Activated CD4-positive, alpha-beta memory T cell treated with anti-CD3 and anti-CD28 coated beads, Interleukin-2, amount 10 ng/mL, durations not matched to agents 7 days and 5 days (primary cell): ENCODE results near the gene TRMT5. TPM values are rescaled to one million over a fixed set of nuclear protein-coding genes. Genes with fewer than 3 reads are reported as not detected.
A peak's percentile ranks its signal among the peaks of the same experiment; 100 is the strongest.

Source experiments
- CTCF ChIA-PET: fragments of 350-600 bp; sonication (Branson Sonifier 250); formaldehyde crosslinking; loops from one replicate; lab custom pipeline; 2021; ENCODE audit warnings: antibody characterized with exemption, inconsistent platforms; lab: Charles Lee
- POLR2A ChIA-PET: fragments of 350-600 bp; sonication (Branson Sonifier 250); formaldehyde crosslinking; loops from one replicate; lab custom pipeline; 2021; ENCODE audit warnings: antibody characterized with exemption; lab: Charles Lee
- DNase-seq: peaks from one replicate; pipeline ENCODE4 v3.0.0-alpha.2; 2020
- H3K27ac Mint-ChIP-seq: one replicate; pipeline ENCODE4 v1.8.0; 2021; ENCODE audit warnings: mild to moderate bottlenecking, mixed read lengths
- H3K27me3 Mint-ChIP-seq: one replicate; pipeline ENCODE4 v1.8.0; 2021; ENCODE audit warnings: mixed read lengths
- H3K36me3 Mint-ChIP-seq: one replicate; pipeline ENCODE4 v1.8.0; 2021; ENCODE audit warnings: low read depth, mixed read lengths
- H3K4me1 Mint-ChIP-seq: one replicate; pipeline ENCODE4 v1.8.0; 2021; ENCODE audit warnings: mixed read lengths
- H3K4me3 Mint-ChIP-seq: one replicate; pipeline ENCODE4 v1.8.0; 2021; ENCODE audit warnings: mild to moderate bottlenecking, mixed read lengths
- H3K9me3 Mint-ChIP-seq: one replicate; pipeline ENCODE4 v1.8.0; 2021; ENCODE audit warnings: mixed read lengths
- total RNA-seq, 2 experiments: library from RNA; stranded (reverse); gene quantifications; one replicate each; pipeline ENCODE4 v1.2.3, GENCODE V29; 2021

Gene TRMT5
- total RNA-seq, 2 experiments from 2014 or later, result 6.6 to 7.1 TPM

- H3K4me3 Mint-ChIP-seq, result no peak overlapping the region
- DNase-seq, result no peak
- ChIA-PET CTCF (no interaction called here), POLR2A (no interaction called here)
- peaks cover 21% of the 10 kb centered on the region for H3K4me1 Mint-ChIP-seq
- H3K27me3 Mint-ChIP-seq, result no peaks in the 10 kb centered on the region
- no peaks in the 10 kb centered on the region for H3K9me3 Mint-ChIP-seq
- peaks cover 30% of the 10 kb centered on the region for H3K36me3 Mint-ChIP-seq
- H3K27ac Mint-ChIP-seq, result no peak overlapping the region
These were observed 5.3 kb downstream of the TRMT5 start for GRCh38 chr14:60975551-60975950.

GRCh38 chr14:60974090-60974651 lies 6.7 kb downstream of the TRMT5 start:
- H3K36me3 Mint-ChIP-seq, result peaks cover 28% of the 10 kb centered on the region
- no peak for DNase-seq
- ChIA-PET CTCF (no interaction called here), POLR2A (no interaction called here)
- no peaks in the 10 kb centered on the region for H3K27me3 Mint-ChIP-seq
- H3K9me3 Mint-ChIP-seq, result no peaks in the 10 kb centered on the region
- H3K4me3 Mint-ChIP-seq, result no peak overlapping the region
- H3K27ac Mint-ChIP-seq, result no peak overlapping the region
- H3K4me1 Mint-ChIP-seq, result peaks cover 11% of the 10 kb centered on the region

- ChIA-PET POLR2A (no interaction called here), CTCF (no interaction called here)
- no peak for DNase-seq
- Mint-ChIP-seq H3K27ac (no peak overlapping the region), H3K36me3 (peaks cover 23% of the 10 kb centered on the region), H3K9me3 (no peaks in the 10 kb centered on the region), H3K27me3 (no peaks in the 10 kb centered on the region), H3K4me3 (no peak overlapping the region), H3K4me1 (peaks cover 5% of the 10 kb centered on the region)
These were observed 7.8 kb downstream of the TRMT5 start for GRCh38 chr14:60973070-60973469.

- no peak for DNase-seq
- peaks cover 19% of the 10 kb centered on the region for H3K36me3 Mint-ChIP-seq
- H3K9me3 Mint-ChIP-seq, result no peaks in the 10 kb centered on the region
- ChIA-PET CTCF (no interaction called here), POLR2A (interaction anchor here (1.0 kb wide), 1 partner anchor 8 kb away, joined by 4 read pairs; the partner anchor contains the start of genes SLC38A6 and TRMT5)
- H3K27me3 Mint-ChIP-seq, result no peaks in the 10 kb centered on the region
- no peak overlapping the region for H3K4me3 Mint-ChIP-seq
- peaks cover 3% of the 10 kb centered on the region for H3K4me1 Mint-ChIP-seq
- H3K27ac Mint-ChIP-seq, result no peak overlapping the region
These were observed 8.6 kb downstream of the TRMT5 start for GRCh38 chr14:60972295-60972694.

- Mint-ChIP-seq H3K4me3 (no peak overlapping the region), H3K36me3 (peaks cover 16% of the 10 kb centered on the region), H3K4me1 (peaks cover 2% of the 10 kb centered on the region), H3K27me3 (no peaks in the 10 kb centered on the region), H3K27ac (no peak overlapping the region), H3K9me3 (no peaks in the 10 kb centered on the region)
- no peak for DNase-seq
- CTCF ChIA-PET, result no interaction called here
- POLR2A ChIA-PET, result interaction anchor here (1.0 kb wide), 1 partner anchor 9 kb away, joined by 4 read pairs; the partner anchor contains the start of genes SLC38A6 and TRMT5
These were observed 9.6 kb downstream of the TRMT5 start for GRCh38 chr14:60971271-60971670.

GRCh38 chr14:60970146-60970545 lies 10.7 kb downstream of the TRMT5 start:
- peaks cover 12% of the 10 kb centered on the region for H3K4me1 Mint-ChIP-seq
- ChIA-PET CTCF (no interaction called here), POLR2A (no interaction called here)

GRCh38 chr14:60968671-60969070 lies 12.2 kb downstream of the TRMT5 start:
- POLR2A ChIA-PET, result no interaction called here

More at GRCh38 chr14:60970146-60970545, 10.7 kb downstream of the TRMT5 start:
- peaks cover 18% of the 10 kb centered on the region for H3K36me3 Mint-ChIP-seq
- H3K27me3 Mint-ChIP-seq, result no peaks in the 10 kb centered on the region
- H3K9me3 Mint-ChIP-seq, result no peaks in the 10 kb centered on the region
- no peak for DNase-seq
- H3K4me3 Mint-ChIP-seq, result no peak overlapping the region
- H3K27ac Mint-ChIP-seq, result no peak overlapping the region

GRCh38 chr14:60968099-60968498 lies 12.8 kb downstream of the TRMT5 start:
- CTCF ChIA-PET, result interaction anchor here (1.0 to 1.3 kb wide), 2 partner anchors 10 to 11 kb away, joined by 3 read pairs; no protein-coding TSS in a partner anchor
- H3K9me3 Mint-ChIP-seq, result peaks cover 2% of the 10 kb centered on the region
- POLR2A ChIA-PET, result interaction anchor here (1.0 kb wide), 1 partner anchor 12 kb away, joined by 3 read pairs; the partner anchor contains the start of gene TRMT5

More at GRCh38 chr14:60968671-60969070, 12.2 kb downstream of the TRMT5 start:
- H3K4me3 Mint-ChIP-seq, result no peak overlapping the region
- no peak for DNase-seq
- no peaks in the 10 kb centered on the region for H3K9me3 Mint-ChIP-seq
- CTCF ChIA-PET, result interaction anchor here (1.0 kb wide), 1 partner anchor 11 kb away, joined by 3 read pairs; no protein-coding TSS in a partner anchor
- peaks cover 20% of the 10 kb centered on the region for H3K4me1 Mint-ChIP-seq
- peaks cover 16% of the 10 kb centered on the region for H3K36me3 Mint-ChIP-seq
- no peaks in the 10 kb centered on the region for H3K27me3 Mint-ChIP-seq
- H3K27ac Mint-ChIP-seq, result no peak overlapping the region

GRCh38 chr14:60965402-60965801 lies 15.5 kb downstream of the TRMT5 start:
- Mint-ChIP-seq H3K4me1 (peaks cover 20% of the 10 kb centered on the region), H3K9me3 (peaks cover 9% of the 10 kb centered on the region), H3K27ac (peak overlapping the region; percentile 40), H3K27me3 (no peaks in the 10 kb centered on the region), H3K36me3 (peaks cover 25% of the 10 kb centered on the region), H3K4me3 (no peak overlapping the region)
- ChIA-PET POLR2A (interaction anchor here (1.2 to 1.4 kb wide), 2 partner anchors 15 to 69 kb away, joined by 3 to 6 read pairs; partner anchors contain the start of genes SLC38A6 and TRMT5), CTCF (interaction anchor here (0.5 to 0.7 kb wide), 2 partner anchors 15 to 113 kb away, joined by 3 read pairs; partner anchors contain the start of genes SLC38A6 and TRMT5)
- no peak for DNase-seq

More at GRCh38 chr14:60968099-60968498, 12.8 kb downstream of the TRMT5 start:
- Mint-ChIP-seq H3K27ac (no peak overlapping the region), H3K36me3 (peaks cover 22% of the 10 kb centered on the region), H3K4me1 (peaks cover 20% of the 10 kb centered on the region), H3K27me3 (no peaks in the 10 kb centered on the region), H3K4me3 (no peak overlapping the region)
- DNase-seq, result no peak

GRCh38 chr14:60964904-60965303 lies 16.0 kb downstream of the TRMT5 start:
- Mint-ChIP-seq H3K9me3 (peaks cover 13% of the 10 kb centered on the region), H3K36me3 (peaks cover 27% of the 10 kb centered on the region), H3K27me3 (no peaks in the 10 kb centered on the region), H3K4me1 (peaks cover 20% of the 10 kb centered on the region), H3K27ac (no peak overlapping the region), H3K4me3 (no peak overlapping the region)
- no peak for DNase-seq
- CTCF ChIA-PET, result interaction anchor here (0.7 kb wide), 1 partner anchor 16 kb away, joined by 3 read pairs; the partner anchor contains the start of genes SLC38A6 and TRMT5
- POLR2A ChIA-PET, result interaction anchor here (1.2 to 1.4 kb wide), 2 partner anchors 16 to 70 kb away, joined by 3 to 6 read pairs; partner anchors contain the start of genes SLC38A6 and TRMT5

GRCh38 chr14:60963761-60964160 lies 17.1 kb downstream of the TRMT5 start:
- Mint-ChIP-seq H3K27me3 (no peaks in the 10 kb centered on the region), H3K27ac (no peak overlapping the region), H3K4me1 (peaks cover 20% of the 10 kb centered on the region), H3K9me3 (peaks cover 19% of the 10 kb centered on the region), H3K36me3 (peaks cover 38% of the 10 kb centered on the region), H3K4me3 (no peak overlapping the region)
- CTCF ChIA-PET, result no interaction called here
- no peak for DNase-seq
- POLR2A ChIA-PET, result no interaction called here

GRCh38 chr14:60958146-60958545 lies 22.7 kb downstream of the TRMT5 start:
- Mint-ChIP-seq H3K36me3 (peaks cover 57% of the 10 kb centered on the region), H3K4me1 (peaks cover 14% of the 10 kb centered on the region), H3K4me3 (no peak overlapping the region), H3K27me3 (no peaks in the 10 kb centered on the region), H3K9me3 (peaks cover 41% of the 10 kb centered on the region), H3K27ac (no peak overlapping the region)
- CTCF ChIA-PET, result interaction anchor here (1.4 kb wide), 1 partner anchor 10 kb away, joined by 3 read pairs; no protein-coding TSS in a partner anchor
- POLR2A ChIA-PET, result interaction anchor here (0.6 to 1.3 kb wide), 2 partner anchors 23 to 160 kb away, joined by 4 read pairs; partner anchors contain the start of genes SLC38A6 and TRMT5
- no peak for DNase-seq

- ChIA-PET CTCF (no interaction called here), POLR2A (no interaction called here)
- Mint-ChIP-seq H3K4me3 (no peak overlapping the region), H3K27me3 (no peaks in the 10 kb centered on the region), H3K36me3 (peaks cover 53% of the 10 kb centered on the region), H3K9me3 (peaks cover 41% of the 10 kb centered on the region), H3K27ac (no peak overlapping the region), H3K4me1 (peaks cover 14% of the 10 kb centered on the region)
- no peak for DNase-seq
These were observed 24.2 kb downstream of the TRMT5 start for GRCh38 chr14:60956632-60957031.
